Panc1 (cell line): ENCODE measurements around the gene TRPV6. TPM values are rescaled to one million over a fixed set of nuclear protein-coding genes. Genes with fewer than 3 reads are reported as not detected.

Experiments
- ATAC-seq: fragments of 200-7000 bp; cut with Tn5 transposase; 2 replicates; pipeline ENCODE4 v1.9.1; 2020; ENCODE audit warnings: mild to moderate bottlenecking, moderate library complexity
- BruUV-seq: library from RNA; stranded (reverse); fragments of 400-500 nt; replicated peaks from 2 replicates; lab custom pipeline; 2021; lab: Mats Ljungman, UMichigan
- CTCF ChIA-PET: fragments of 300-600 bp; sonication (Branson Sonifier 250); formaldehyde crosslinking; loops from one replicate; lab custom pipeline; 2022; ENCODE audit warnings: antibody characterized with exemption; lab: Charles Lee
- POLR2A ChIA-PET: fragments of 300-600 bp; sonication (Branson Sonifier 250); formaldehyde crosslinking; loops from one replicate; lab custom pipeline; 2022; ENCODE audit warnings: antibody characterized with exemption; lab: Charles Lee
- DNase-seq: peaks from one replicate; pipeline ENCODE4 v3.0.0-alpha.2; 2010; ENCODE audit warnings: low read depth, low spot score
- H3K27ac ChIP-seq: 2 replicates; pipeline ENCODE4 v1.5.1; 2011; ENCODE audit warnings: mild to moderate bottlenecking, low read length, inconsistent platforms
- H3K27me3 ChIP-seq: fragments of 200-500 bp; sonication (Bioruptor generic); 2 replicates; pipeline ENCODE4 v1.6.0; 2014; ENCODE audit warnings: low read length, inconsistent platforms; ENCODE audit not compliant: control insufficient read depth, insufficient read depth
- H3K36me3 ChIP-seq: fragments of 200-500 bp; sonication (Bioruptor generic); 2 replicates; pipeline ENCODE4 v1.5.1; 2014; ENCODE audit warnings: inconsistent platforms, mild to moderate bottlenecking, low read length, moderate library complexity; ENCODE audit not compliant: control insufficient read depth, insufficient read depth
- H3K4me1 ChIP-seq: 2 replicates; pipeline ENCODE4 v1.5.1; 2011; ENCODE audit warnings: inconsistent platforms, mild to moderate bottlenecking, low read length, moderate library complexity; ENCODE audit not compliant: control insufficient read depth, insufficient read depth
- H3K4me3 ChIP-seq, 2 experiments: 2 replicates each; pipeline ENCODE4 v1.5.1; 2011 to 2012; ENCODE audit warnings: low read depth in 2 of 2, low read length in 2 of 2, mild to moderate bottlenecking in 2 of 2, inconsistent platforms in 1 of 2, moderate library complexity in 1 of 2
- H3K9me3 ChIP-seq: fragments of 200-500 bp; sonication (Bioruptor generic); 2 replicates; pipeline ENCODE4 v1.5.1; 2014; ENCODE audit warnings: low read depth, mild to moderate bottlenecking, inconsistent platforms, low read length, moderate library complexity; ENCODE audit not compliant: control insufficient read depth, insufficient read depth
- CTCF ChIP-seq: fragments of 450-650 bp; IDR thresholded peaks from 2 replicates; pipeline ENCODE4 v1.5.1; 2017; ENCODE audit warnings: mild to moderate bottlenecking
- REST ChIP-seq, 2 experiments: IDR thresholded peaks; 2 replicates each; pipeline ENCODE4 v1.6.1; 2011 to 2012; ENCODE audit warnings: low read depth in 2 of 2, control low read depth in 1 of 2, low read length in 1 of 2, mild to moderate bottlenecking in 1 of 2, moderate library complexity in 1 of 2; ENCODE audit not compliant: insufficient read depth in 1 of 2
- in situ Hi-C: cut with HindIII; loops from 2 replicates; pipeline ENCODE4 v1.10.0; 2016; ENCODE audit warnings: low sequenced_read_pairs, low pct_unique_long_range_greater_than_20kb
- intact Hi-C: fragments of 100-400 bp; cut with micrococcal nuclease; formaldehyde crosslinking; loops from one replicate; pipeline ENCODE4 v1.10.0; 2022; ENCODE audit not compliant: unreplicated experiment
- total RNA-seq: library from RNA; stranded (reverse); gene quantifications from one replicate; pipeline ENCODE4 v1.2.1, GENCODE V29; 2021; ENCODE audit not compliant: unreplicated experiment

TRPV6 gene
- total RNA-seq, 1 experiment from 2014 or later: not detected

GRCh38 chr7:142868188-142868985 lies 17.2 kb downstream of the TRPV6 start:
- DNase-seq: no peak
- Histone ChIP-seq H3K27me3 (no peaks in the 10 kb centered on the region; the same call in 1 of the 2 replicates), H3K4me3 (no peak overlapping the region), H3K36me3 (no peaks in the 10 kb centered on the region), H3K27ac (no peak overlapping the region), H3K9me3 (no peaks in the 10 kb centered on the region), H3K4me1 (no peaks in the 10 kb centered on the region)
- BruUV-seq: no TSS peak
- CTCF ChIA-PET: no interaction called here
- ATAC-seq: no peak; the same call in 1 of the 2 replicates
- intact Hi-C loops: no loop called here
- POLR2A ChIA-PET: no interaction called here
- TF ChIP-seq REST (IDR thresholded peaks at IDR 0.05; ENCODE audit: insufficient read depth in 1 of 2, low read depth in 2 of 2, low read length in 1 of 2) (no peak), CTCF (0 out of 2 replicates have a peak, but pooled peaks have one; percentile 25)
- in situ Hi-C loops: no loop called here

GRCh38 chr7:142867398-142868187 lies 18.0 kb downstream of the TRPV6 start:
- ChIA-PET CTCF (interaction anchor here (0.5 kb wide), 1 partner anchor 135 kb away, joined by 4 read pairs; no protein-coding TSS in a partner anchor), POLR2A (no interaction called here)
- TF ChIP-seq REST (IDR thresholded peaks at IDR 0.05; ENCODE audit: insufficient read depth in 1 of 2, low read depth in 2 of 2, low read length in 1 of 2): no peak
- H3K4me1 ChIP-seq: no peaks in the 10 kb centered on the region
- H3K27ac ChIP-seq: no peak overlapping the region
- in situ Hi-C loops (no loop called here), intact Hi-C loops (no loop called here)
- no peak for DNase-seq
- BruUV-seq: no TSS peak
- no peaks in the 10 kb centered on the region for H3K36me3 ChIP-seq
- H3K27me3 ChIP-seq: peaks cover 2% of the 10 kb centered on the region; the same call in 1 of the 2 replicates
- no peaks in the 10 kb centered on the region for H3K9me3 ChIP-seq
- no peak for ATAC-seq
- no peak overlapping the region for H3K4me3 ChIP-seq
